AG04450 (cell line): ENCODE data around the gene PRR9. TPM values are rescaled to one million over a fixed set of nuclear protein-coding genes. Genes with fewer than 3 reads are reported as not detected.

Experiments used
- CTCF ChIA-PET: fragments of 300-600, 350-600 bp; formaldehyde crosslinking; extraction: SDS; loops from one replicate; lab custom pipeline; 2022; ENCODE audit warnings: antibody characterized with exemption, inconsistent platforms; lab: Charles Lee
- POLR2A ChIA-PET: fragments of 350-600 bp; formaldehyde crosslinking; extraction: SDS; loops from one replicate; lab custom pipeline; 2021; ENCODE audit warnings: antibody characterized with exemption, inconsistent platforms; lab: Yijun Ruan, JAX
- DNase-seq: peaks from one replicate; pipeline ENCODE4 v3.0.0-alpha.2; 2011; ENCODE audit warnings: low read depth, low spot score
- H3K27ac ChIP-seq: one replicate; pipeline ENCODE4 v1.5.1; 2012; ENCODE audit warnings: low read depth, low read length, control low read depth
- H3K27me3 ChIP-seq: one replicate; pipeline ENCODE4 v1.6.0; 2012; ENCODE audit warnings: low read length; ENCODE audit not compliant: control insufficient read depth, insufficient read depth
- H3K4me3 ChIP-seq: 2 replicates; pipeline ENCODE4 v1.5.1; 2011; ENCODE audit warnings: mild to moderate bottlenecking, low read depth, low read length, control low read depth
- H3K9me3 ChIP-seq: 2 replicates; pipeline ENCODE4 v1.5.1; 2012; ENCODE audit warnings: low read length; ENCODE audit not compliant: control insufficient read depth, insufficient read depth
- CTCF ChIP-seq: IDR thresholded peaks from 2 replicates; pipeline ENCODE4 v1.5.1; 2011; ENCODE audit warnings: low read depth, low read length, control low read depth, inconsistent platforms
- polyA plus RNA-seq: library from polyadenylated mRNA; depleted of rRNA; stranded (reverse); fragments of >200 nt; gene quantifications from 2 replicates; pipeline ENCODE4 v1.2.3, GENCODE V29; 2011

The PRR9 gene
- polyA plus RNA-seq, 1 experiment, result not detected

- no peaks in the 10 kb centered on the region for H3K27me3 ChIP-seq
- no peak overlapping the region for H3K27ac ChIP-seq
- POLR2A ChIA-PET, result no interaction called here
- no peak for DNase-seq
- CTCF ChIA-PET, result no interaction called here
- no peaks in the 10 kb centered on the region for H3K9me3 ChIP-seq
- no peak for TF ChIP-seq CTCF
- no peak overlapping the region for H3K4me3 ChIP-seq
Observed at GRCh38 chr1:153251988-153252387, 34.6 kb downstream of the PRR9 start.

- POLR2A ChIA-PET, result no interaction called here
- no peak for DNase-seq
- Histone ChIP-seq H3K4me3 (no peak overlapping the region), H3K9me3 (no peaks in the 10 kb centered on the region), H3K27ac (no peak overlapping the region), H3K27me3 (no peaks in the 10 kb centered on the region)
- CTCF ChIA-PET, result interaction anchor here (0.6 kb wide), 1 partner anchor 24 kb away, joined by 3 read pairs; no protein-coding TSS in a partner anchor
- TF ChIP-seq CTCF, result no peak
Observed at GRCh38 chr1:153253076-153253475, 35.7 kb downstream of the PRR9 start.

DNA sequence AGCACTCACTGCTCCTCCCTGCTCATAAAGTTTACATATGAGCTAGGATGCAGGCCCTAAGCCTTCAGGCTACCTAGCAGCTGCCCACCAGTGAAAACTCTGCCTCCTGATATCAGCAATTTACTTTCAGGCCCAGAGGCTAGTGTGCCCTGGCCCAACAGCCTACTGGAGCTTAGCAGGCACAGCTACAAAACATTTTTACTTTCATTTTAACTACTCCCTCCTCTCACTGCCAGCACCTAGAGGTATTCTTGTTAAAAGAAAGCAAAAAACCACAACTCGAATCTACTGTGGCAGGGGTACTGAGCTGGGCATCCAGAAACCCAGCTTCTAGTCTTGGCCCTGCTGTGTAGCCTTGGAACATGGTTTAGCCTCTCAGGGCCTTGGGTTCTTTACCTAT is 36.3 kb downstream of the PRR9 start:
- Histone ChIP-seq H3K27me3 (no peaks in the 10 kb centered on the region), H3K9me3 (no peaks in the 10 kb centered on the region), H3K4me3 (no peak overlapping the region), H3K27ac (no peak overlapping the region)
- no peak for TF ChIP-seq CTCF
- ChIA-PET CTCF (no interaction called here), POLR2A (no interaction called here)
- no peak for DNase-seq

DNA sequence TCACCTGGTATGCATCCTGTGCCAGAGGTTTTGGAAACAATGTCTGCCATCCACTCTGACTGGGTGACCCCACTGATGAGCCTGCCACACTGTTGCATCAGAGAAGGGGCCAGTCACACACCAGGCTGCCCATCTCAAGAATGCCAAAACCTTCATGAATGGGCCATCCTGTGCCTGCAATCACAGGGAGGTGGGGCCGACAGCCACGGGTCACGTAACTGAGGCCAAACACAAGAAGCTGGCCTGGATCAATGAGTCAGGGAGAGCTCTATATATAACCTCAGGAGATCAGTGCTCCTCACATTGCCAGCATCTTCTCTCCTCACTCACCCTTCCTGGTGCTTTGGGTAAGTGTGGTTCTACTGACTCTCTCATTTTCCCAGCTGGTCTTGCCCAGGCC is 42.0 kb downstream of the PRR9 start, which contains the start of gene LORICRIN:
Gene LORICRIN (plus strand): TSS at position 301 of the 400 bp plus-strand sequence. CDS start 1,263 bp downstream, outside the sequence.
- H3K4me3 ChIP-seq, result no peak within 1 kb of the TSS
- H3K27me3 ChIP-seq, result peaks cover 27% of the 10 kb centered on the region
- CTCF ChIA-PET, result no interaction called here
- TF ChIP-seq CTCF, result no peak
- DNase-seq, result no peak
- POLR2A ChIA-PET, result no interaction called here
- H3K9me3 ChIP-seq, result no peaks in the 10 kb centered on the region
- H3K27ac ChIP-seq, result no peak within 1 kb of the TSS

DNA sequence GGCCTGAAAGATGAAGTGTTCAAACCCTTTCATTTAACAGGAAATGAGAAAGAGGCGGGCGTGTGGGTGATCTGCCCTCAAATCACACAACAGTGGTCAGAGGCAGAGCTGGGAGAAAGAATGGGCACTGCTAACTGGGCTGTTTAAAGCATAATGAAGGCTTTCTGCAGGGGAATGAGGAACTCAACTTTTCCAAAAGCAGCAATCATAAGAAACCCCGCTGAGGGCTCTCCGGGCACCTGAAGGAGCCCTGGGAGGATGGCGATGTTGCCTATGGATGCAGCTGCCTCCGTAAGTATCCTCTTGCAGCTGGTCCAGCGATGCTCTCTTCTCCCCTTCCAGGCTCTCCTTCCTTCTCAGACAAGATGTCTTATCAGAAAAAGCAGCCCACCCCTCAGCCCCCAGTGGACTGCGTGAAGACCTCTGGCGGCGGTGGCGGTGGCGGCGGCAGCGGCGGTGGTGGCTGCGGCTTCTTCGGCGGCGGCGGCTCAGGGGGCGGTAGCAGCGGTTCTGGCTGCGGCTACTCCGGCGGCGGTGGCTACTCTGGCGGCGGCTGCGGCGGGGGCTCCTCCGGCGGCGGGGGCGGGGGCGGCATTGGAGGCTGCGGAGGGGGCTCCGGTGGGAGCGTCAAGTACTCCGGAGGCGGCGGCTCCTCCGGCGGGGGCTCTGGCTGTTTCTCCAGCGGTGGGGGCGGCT is 43.3 kb downstream of the PRR9 start:
- no peak for TF ChIP-seq CTCF
- H3K27me3 ChIP-seq, result peaks cover 27% of the 10 kb centered on the region
- H3K9me3 ChIP-seq, result no peaks in the 10 kb centered on the region
- CTCF ChIA-PET, result no interaction called here
- H3K27ac ChIP-seq, result no peak overlapping the region
- POLR2A ChIA-PET, result no interaction called here
- DNase-seq, result no peak
- H3K4me3 ChIP-seq, result no peak overlapping the region; the same call in 1 of the 2 replicates
